A673 (cell line): Measurements from ENCODE around the gene SNX24.

Source experiments
- EZH2 ChIP-seq: fragments of 200-600 bp; sonication (generic); IDR thresholded peaks from 2 replicates; pipeline ENCODE4 v1.6.1; 2017; ENCODE audit warnings: borderline replicate concordance, low read depth, mild to moderate bottlenecking, mixed read lengths, antibody characterized with exemption, low read length; ENCODE audit not compliant: poor library complexity, severe bottlenecking
- TF ChIP-seq, protein P1 (sequence below): fragments of 300-800, 200-600 bp; sonication (generic); conservative IDR thresholded peaks from 2 replicates; pipeline ENCODE4 v1.5.1; 2017; ENCODE audit warnings: low read depth, mild to moderate bottlenecking, antibody characterized with exemption, low read length, moderate library complexity, mixed read lengths

- TF ChIP-seq, protein P1, sequence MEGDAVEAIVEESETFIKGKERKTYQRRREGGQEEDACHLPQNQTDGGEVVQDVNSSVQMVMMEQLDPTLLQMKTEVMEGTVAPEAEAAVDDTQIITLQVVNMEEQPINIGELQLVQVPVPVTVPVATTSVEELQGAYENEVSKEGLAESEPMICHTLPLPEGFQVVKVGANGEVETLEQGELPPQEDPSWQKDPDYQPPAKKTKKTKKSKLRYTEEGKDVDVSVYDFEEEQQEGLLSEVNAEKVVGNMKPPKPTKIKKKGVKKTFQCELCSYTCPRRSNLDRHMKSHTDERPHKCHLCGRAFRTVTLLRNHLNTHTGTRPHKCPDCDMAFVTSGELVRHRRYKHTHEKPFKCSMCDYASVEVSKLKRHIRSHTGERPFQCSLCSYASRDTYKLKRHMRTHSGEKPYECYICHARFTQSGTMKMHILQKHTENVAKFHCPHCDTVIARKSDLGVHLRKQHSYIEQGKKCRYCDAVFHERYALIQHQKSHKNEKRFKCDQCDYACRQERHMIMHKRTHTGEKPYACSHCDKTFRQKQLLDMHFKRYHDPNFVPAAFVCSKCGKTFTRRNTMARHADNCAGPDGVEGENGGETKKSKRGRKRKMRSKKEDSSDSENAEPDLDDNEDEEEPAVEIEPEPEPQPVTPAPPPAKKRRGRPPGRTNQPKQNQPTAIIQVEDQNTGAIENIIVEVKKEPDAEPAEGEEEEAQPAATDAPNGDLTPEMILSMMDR: no peak
- no peak for TF ChIP-seq EZH2
These were observed 74.6 kb downstream of the SNX24 start for GRCh38 chr5:122919969-122920368.
